ENCODE data around the gene HNRNPL. TPM values are rescaled to one million over a fixed set of nuclear protein-coding genes. Genes with fewer than 3 reads are reported as not detected.

HNRNPL gene
- total and polyA plus RNA-seq, 2 donors from 2014 or later, result 168 to 278 TPM

DNA sequence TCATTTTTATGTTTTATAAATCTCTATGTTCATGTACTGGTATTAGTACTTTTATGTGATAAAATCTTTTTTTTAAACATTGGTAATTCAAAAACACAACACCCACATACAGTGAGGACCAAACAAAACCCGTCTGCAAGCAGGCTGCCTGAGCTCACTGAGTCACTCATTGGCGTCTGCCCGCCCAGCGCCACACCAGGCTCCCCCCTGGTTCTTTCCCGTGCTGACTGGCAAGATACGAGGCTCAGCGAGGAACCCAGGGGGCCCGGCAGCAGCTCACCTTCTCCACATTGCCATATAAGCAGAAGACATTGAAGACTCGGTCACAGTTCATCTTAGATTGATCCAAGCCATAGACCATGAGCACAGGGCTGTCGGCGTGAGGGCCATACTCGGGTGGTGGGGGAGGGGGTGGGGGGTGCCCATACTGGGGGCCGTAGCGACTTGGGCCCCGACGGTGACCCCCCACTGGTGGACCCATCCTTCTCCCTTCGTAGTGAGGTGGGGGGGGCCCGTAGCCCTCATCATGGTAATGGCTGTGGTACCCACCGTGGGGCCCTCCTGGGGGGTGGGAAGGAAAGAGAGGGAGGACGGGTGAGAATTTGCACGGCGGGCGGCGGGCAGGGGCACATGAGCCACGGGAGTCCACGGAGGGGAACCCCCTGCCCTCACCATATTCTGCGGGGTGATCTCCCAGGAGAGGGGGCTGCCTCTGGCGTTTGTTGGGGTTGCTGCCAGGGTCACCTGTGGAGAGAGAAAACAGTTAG lies 9.8 kb downstream of the HNRNPL start:
- intact Hi-C loops (cut with DNase I), result no loop called here
- H3K27ac ChIP-seq (ENCODE audit: low read depth in 2 of 2, low read length in 2 of 2), result no peak overlapping the region
- no peak overlapping the region for H3K4me3 ChIP-seq (ENCODE audit: low read length in 3 of 3)
- no peak for TF ChIP-seq CTCF (IDR thresholded peaks at IDR 0.05; ENCODE audit: borderline replicate concordance, extremely low read depth, insufficient read depth)
- H3K9ac ChIP-seq (ENCODE audit: low read length in 3 of 3), result no peak overlapping the region
- DNase-seq, result no peak
- H3K36me3 ChIP-seq (ENCODE audit: control insufficient read depth in 2 of 3, insufficient read depth in 3 of 3, low read length in 3 of 3), result peaks cover 29 to 88% (median 74%) of the 10 kb centered on the region in 3 donors
- no peak for FAIRE-seq
- H3K4me1 ChIP-seq (ENCODE audit: control insufficient read depth in 2 of 3, insufficient read depth in 2 of 3, low read depth in 1 of 3, low read length in 3 of 3), result peaks cover 0 to 15% (median 0%) of the 10 kb centered on the region in 3 donors
- H3K9me3 ChIP-seq (ENCODE audit: control insufficient read depth in 2 of 3, insufficient read depth in 1 of 3, low read length in 3 of 3), result no peaks in the 10 kb centered on the region
- H3K27me3 ChIP-seq (ENCODE audit: control insufficient read depth, insufficient read depth, low read length), result no peaks in the 10 kb centered on the region

GRCh38 chr19:38838986-38839761 lies 10.6 kb downstream of the HNRNPL start:
- peaks cover 26 to 80% (median 68%) of the 10 kb centered on the region in 3 donors for H3K36me3 ChIP-seq (ENCODE audit: control insufficient read depth in 2 of 3, insufficient read depth in 3 of 3, low read length in 3 of 3)
- no peaks in the 10 kb centered on the region for H3K27me3 ChIP-seq (ENCODE audit: control insufficient read depth, insufficient read depth, low read length)
- H3K4me3 ChIP-seq (ENCODE audit: low read length in 3 of 3), result no peak overlapping the region
- no peak overlapping the region for H3K9ac ChIP-seq (ENCODE audit: low read length in 3 of 3)
- TF ChIP-seq CTCF (IDR thresholded peaks at IDR 0.05; ENCODE audit: borderline replicate concordance, extremely low read depth, insufficient read depth), result no peak
- intact Hi-C loops (cut with DNase I), result no loop called here
- DNase-seq (no peak), FAIRE-seq (no peak)
- no peaks in the 10 kb centered on the region for H3K9me3 ChIP-seq (ENCODE audit: control insufficient read depth in 2 of 3, insufficient read depth in 1 of 3, low read length in 3 of 3)
- H3K4me1 ChIP-seq (ENCODE audit: control insufficient read depth in 2 of 3, insufficient read depth in 2 of 3, low read depth in 1 of 3, low read length in 3 of 3), result peaks cover 0 to 15% (median 0%) of the 10 kb centered on the region in 3 donors
- peak overlapping the region in 1 of 2 donors; percentile 23 for H3K27ac ChIP-seq (ENCODE audit: low read depth in 2 of 2, low read length in 2 of 2)

GRCh38 chr19:38838208-38838985 lies 11.4 kb downstream of the HNRNPL start:
- TF ChIP-seq CTCF (IDR thresholded peaks at IDR 0.05; ENCODE audit: borderline replicate concordance, extremely low read depth, insufficient read depth), result no peak
- Histone ChIP-seq H3K4me1 (ENCODE audit: control insufficient read depth in 2 of 3, insufficient read depth in 2 of 3, low read depth in 1 of 3, low read length in 3 of 3) (peaks cover 0 to 15% (median 0%) of the 10 kb centered on the region in 3 donors), H3K27ac (ENCODE audit: low read depth in 2 of 2, low read length in 2 of 2) (peak overlapping the region; percentile 23), H3K27me3 (ENCODE audit: control insufficient read depth, insufficient read depth, low read length) (no peaks in the 10 kb centered on the region), H3K9me3 (ENCODE audit: control insufficient read depth in 2 of 3, insufficient read depth in 1 of 3, low read length in 3 of 3) (no peaks in the 10 kb centered on the region), H3K4me3 (ENCODE audit: low read length in 3 of 3) (no peak overlapping the region), H3K9ac (ENCODE audit: low read length in 3 of 3) (no peak overlapping the region), H3K36me3 (ENCODE audit: control insufficient read depth in 2 of 3, insufficient read depth in 3 of 3, low read length in 3 of 3) (peaks cover 24 to 72% (median 61%) of the 10 kb centered on the region in 3 donors)
- FAIRE-seq (no peak), DNase-seq (no peak)
- intact Hi-C loops (cut with DNase I), result no loop called here

Measured in kidney (tissue), 14 donors.